T follicular helper cell (primary cell): ENCODE measurements around the gene EFNB1.

ENCODE experiments used
- DNase-seq: peaks from one replicate; pipeline ENCODE4 v3.0.0-alpha.2; 2020; ENCODE audit warnings: low read depth

The EFNB1 gene

DNA sequence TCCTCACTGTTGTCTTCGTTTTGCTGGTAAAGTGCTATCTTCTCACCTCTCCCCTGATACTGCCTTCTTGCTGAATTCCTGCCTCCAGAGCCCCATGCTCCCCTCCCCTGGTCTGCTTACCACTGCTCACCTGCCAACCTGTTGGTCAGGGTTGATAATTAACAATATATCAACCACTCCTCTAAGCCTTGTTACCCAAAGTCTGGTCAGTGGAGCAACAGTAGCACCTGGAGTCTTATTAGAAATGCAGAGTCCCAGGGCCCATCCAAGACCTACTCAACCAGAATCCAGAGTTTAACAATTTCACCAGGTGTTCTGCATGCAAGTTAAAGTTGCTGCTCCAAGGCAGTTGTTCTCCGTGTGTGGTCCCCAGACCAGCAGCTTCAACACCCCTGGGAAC is 55.0 kb downstream of the EFNB1 start:
- no peak for DNase-seq

DNA sequence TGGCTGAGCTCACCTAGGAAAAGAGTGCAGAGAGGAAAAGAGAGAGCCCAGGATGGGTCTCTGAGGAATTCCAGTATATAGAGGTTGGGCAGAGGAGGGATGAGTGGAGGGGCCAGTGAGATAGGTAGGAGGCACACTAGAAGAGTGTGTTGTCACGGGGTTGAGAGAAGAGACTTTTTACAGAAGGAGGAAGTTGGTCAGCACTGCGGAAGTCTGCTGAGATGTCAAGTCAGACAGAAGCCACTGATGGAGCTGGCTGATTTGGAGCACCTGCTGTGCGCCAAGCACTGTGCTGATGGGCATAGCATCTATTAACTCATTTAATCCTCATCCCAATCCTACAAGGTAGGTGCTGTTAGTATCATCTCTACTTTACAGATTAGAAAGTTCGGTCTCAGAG is 60.4 kb downstream of the EFNB1 start:
- no peak for DNase-seq
